ENCODE results near the gene SLC22A5.
"Not testable (repeated sequence)": the region's sequence is repeated elsewhere in the genome, so short reads cannot be mapped to it uniquely, and the experiment has no call there.

Gene SLC22A5

GRCh38 chr5:132413567-132413966 lies 44.1 kb downstream of the SLC22A5 start:
- no peak for DNase-seq (ENCODE audit: low read depth)

- DNase-seq (ENCODE audit: low read depth): no peak
Measured at GRCh38 chr5:132414634-132415378, 45.3 kb downstream of the SLC22A5 start.

- DNase-seq (ENCODE audit: low read depth): not testable (repeated sequence)
Measured at GRCh38 chr5:132415516-132415915, 46.0 kb downstream of the SLC22A5 start.

GRCh38 chr5:132416306-132417009 lies 46.9 kb downstream of the SLC22A5 start:
- no peak for DNase-seq (ENCODE audit: low read depth)

GRCh38 chr5:132417010-132417439 lies 47.5 kb downstream of the SLC22A5 start:
- no peak for DNase-seq (ENCODE audit: low read depth)

- DNase-seq (ENCODE audit: low read depth): no peak
Measured at GRCh38 chr5:132417461-132417860, 48.0 kb downstream of the SLC22A5 start.

GRCh38 chr5:132417889-132418485 lies 48.5 kb downstream of the SLC22A5 start:
- DNase-seq (ENCODE audit: low read depth): no peak

- no peak for DNase-seq (ENCODE audit: low read depth)
Measured at GRCh38 chr5:132418881-132419280, 49.4 kb downstream of the SLC22A5 start.

- DNase-seq (ENCODE audit: low read depth): peak; percentile 41
Measured at GRCh38 chr5:132419502-132420468, 50.3 kb downstream of the SLC22A5 start.

GRCh38 chr5:132420706-132421272 lies 51.3 kb downstream of the SLC22A5 start:
- DNase-seq (ENCODE audit: low read depth): no peak

- DNase-seq (ENCODE audit: low read depth): no peak
Measured at GRCh38 chr5:132421462-132421861, 52.0 kb downstream of the SLC22A5 start.

GRCh38 chr5:132422720-132423437 lies 53.4 kb downstream of the SLC22A5 start:
- DNase-seq (ENCODE audit: low read depth): no peak

- no peak for DNase-seq (ENCODE audit: low read depth)
Measured at GRCh38 chr5:132423438-132423898, 54.0 kb downstream of the SLC22A5 start.

- DNase-seq (ENCODE audit: low read depth): no peak
Measured at GRCh38 chr5:132424167-132424880, 54.8 kb downstream of the SLC22A5 start.

- DNase-seq (ENCODE audit: low read depth): peak; percentile 71
Measured at GRCh38 chr5:132425009-132425937, 55.8 kb downstream of the SLC22A5 start.

GRCh38 chr5:132425975-132426524 lies 56.5 kb downstream of the SLC22A5 start:
- no peak for DNase-seq (ENCODE audit: low read depth)

- DNase-seq (ENCODE audit: low read depth): no peak
Measured at GRCh38 chr5:132426525-132427138, 57.1 kb downstream of the SLC22A5 start.

Data from T follicular helper cell (primary cell).